Astrocyte (in vitro differentiated cells and primary cell): Measurements from ENCODE around the gene SLC25A13.
"Not testable (repeated sequence)": the region's sequence is repeated elsewhere in the genome, so short reads cannot be mapped to it uniquely, and the experiment has no call there.

Source experiments
- CTCF ChIP-seq: IDR thresholded peaks from 2 replicates; pipeline ENCODE4 v1.5.1; 2011; ENCODE audit warnings: low read depth, mild to moderate bottlenecking, inconsistent platforms, low read length, moderate library complexity; ENCODE audit not compliant: insufficient read depth
- EZH2 ChIP-seq: IDR thresholded peaks from 2 replicates; pipeline ENCODE4 v1.6.1; 2012; ENCODE audit warnings: mild to moderate bottlenecking, low read length, inconsistent platforms; ENCODE audit not compliant: insufficient read depth

DNA sequence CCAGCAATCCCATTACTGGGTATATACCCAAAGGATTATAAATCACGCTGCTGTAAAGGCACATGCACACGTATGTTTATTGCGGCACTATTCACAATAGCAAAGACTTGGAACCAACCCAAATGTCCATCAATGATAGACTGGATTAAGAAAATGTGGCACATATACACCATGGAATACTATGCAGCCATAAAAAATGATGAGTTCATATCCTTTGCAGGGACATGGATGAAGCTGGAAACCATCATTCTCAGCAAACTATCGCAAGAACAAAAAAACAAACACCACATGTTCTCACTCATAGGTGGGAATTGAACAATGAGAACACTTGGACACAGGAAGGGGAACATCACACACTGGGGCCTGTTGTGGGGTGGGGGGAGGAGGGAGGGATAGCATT lies 28.0 kb downstream of the SLC25A13 start:
- not testable (repeated sequence) for TF ChIP-seq CTCF, EZH2
